HepG2 (cell line): Measurements from ENCODE around the gene ACP2. TPM values are rescaled to one million over a fixed set of nuclear protein-coding genes. Genes with fewer than 3 reads are reported as not detected.

Source experiments
- AHR ChIP-seq: IDR thresholded peaks from 2 replicates; pipeline ENCODE4 v1.6.1; 2018; ENCODE audit warnings: missing genetic modification reagents, missing compliant biosample characterization
- CEBPG ChIP-seq: IDR thresholded peaks from 2 replicates; pipeline ENCODE4 v1.6.1; 2016
- CREB1 ChIP-seq, 2 experiments: fragments of 450-650 bp in 1 of 2; IDR thresholded peaks; 2 replicates each; pipeline ENCODE4 v1.6.1; 2016 to 2017; ENCODE audit warnings: control low read depth in 1 of 2, mild to moderate bottlenecking in 1 of 2, missing compliant biosample characterization in 1 of 2, missing genetic modification characterization in 1 of 2
- DNMT3B ChIP-seq: conservative IDR thresholded peaks from 2 replicates; pipeline ENCODE4 v1.6.1; 2016; ENCODE audit warnings: missing biosample characterization, control low read depth
- KDM6A ChIP-seq: IDR thresholded peaks from 2 replicates; pipeline ENCODE4 v1.6.1; 2016; ENCODE audit warnings: low read depth
- KLF16 ChIP-seq, 2 experiments: sonication (generic) in 1 of 2; formaldehyde crosslinking in 1 of 2; IDR thresholded peaks; 2 replicates each; pipeline versions ENCODE4 v1.6.1 to v1.8.0; 2016 to 2023; ENCODE audit warnings: missing genetic modification reagents in 2 of 2, missing compliant biosample characterization in 1 of 2
- MTA1 ChIP-seq: sonication (generic); formaldehyde crosslinking; IDR thresholded peaks from 2 replicates; pipeline ENCODE4 v1.4.0; 2020; ENCODE audit warnings: missing genetic modification reagents, mild to moderate bottlenecking, borderline replicate concordance
- NFIB ChIP-seq: sonication (generic); formaldehyde crosslinking; IDR thresholded peaks from 2 replicates; pipeline ENCODE4 v1.9.0; 2021; ENCODE audit warnings: missing genetic modification reagents, mild to moderate bottlenecking, borderline replicate concordance
- NFYB ChIP-seq: sonication (generic); formaldehyde crosslinking; IDR thresholded peaks from 2 replicates; pipeline ENCODE4 v1.4.0; 2020; ENCODE audit warnings: missing genetic modification reagents
- POLR2A ChIP-seq, 2 experiments: IDR thresholded peaks; 2 replicates each; pipeline ENCODE4 v1.6.1; 2011; ENCODE audit warnings: low read depth in 2 of 2, low read length in 2 of 2, mild to moderate bottlenecking in 1 of 2, moderate library complexity in 1 of 2; ENCODE audit not compliant: insufficient read depth in 1 of 2
- POLR2G ChIP-seq: fragments of 200-400 bp; formaldehyde crosslinking; IDR thresholded peaks from 2 replicates; pipeline ENCODE4 v1.6.1; 2018; ENCODE audit warnings: mild to moderate bottlenecking, low read depth, low read length, moderate library complexity
- RBFOX2 ChIP-seq: fragments of 200-400 bp; formaldehyde crosslinking; IDR thresholded peaks from 2 replicates; pipeline ENCODE4 v1.6.1; 2017; ENCODE audit warnings: low read depth, mild to moderate bottlenecking, low read length
- RFXANK ChIP-seq: IDR thresholded peaks from 2 replicates; pipeline ENCODE4 v1.6.1; 2016
- RXRB ChIP-seq: IDR thresholded peaks from 2 replicates; pipeline ENCODE4 v1.6.1; 2016; ENCODE audit warnings: borderline replicate concordance, missing genetic modification reagents, missing compliant biosample characterization
- SRSF1 ChIP-seq: fragments of 200-400 bp; formaldehyde crosslinking; optimal IDR thresholded peaks from 2 replicates; pipeline ENCODE3; 2017; ENCODE audit warnings: mild to moderate bottlenecking, low read depth, low read length, moderate library complexity
- ZFX ChIP-seq: sonication (generic); formaldehyde crosslinking; IDR thresholded peaks from 2 replicates; pipeline ENCODE4 v1.4.0; 2020; ENCODE audit warnings: mild to moderate bottlenecking, low read depth, missing genetic modification reagents, moderate library complexity
- ZNF331 ChIP-seq: sonication (generic); formaldehyde crosslinking; IDR thresholded peaks from 2 replicates; pipeline ENCODE4 v1.4.0; 2020; ENCODE audit warnings: missing genetic modification reagents
- ZNF746 ChIP-seq: sonication (generic); formaldehyde crosslinking; IDR thresholded peaks from 2 replicates; pipeline ENCODE4 v1.8.0; 2022; ENCODE audit warnings: mild to moderate bottlenecking, missing genetic modification reagents
- polyA plus RNA-seq, 8 experiments: library from polyadenylated mRNA; depleted of rRNA in 3 of 8; stranded (reverse) in 7 of 8; unstranded in 1 of 8; fragments of >200 nt; fragmentation: Illumina TruSeq in 4 of 8; extraction: Trizol in 4 of 8; gene quantifications; 2 replicates each; pipeline versions ENCODE4 v1.2.1 to v1.2.3, GENCODE V29; 2011 to 2016; ENCODE audit warnings: low read depth in 4 of 8, missing spikeins in 1 of 8, mixed read lengths in 1 of 8; ENCODE audit not compliant: insufficient read depth in 1 of 8
- total RNA-seq, 5 experiments: library from RNA; depleted of rRNA; stranded (reverse); fragments of >200 nt; fragmentation: Illumina TruSeq; extraction: Trizol; gene quantifications; 2 replicates each; pipeline ENCODE4 v1.2.3, GENCODE V29; 2016; ENCODE audit warnings: low read depth in 1 of 5
- TF ChIP-seq, protein P1 (sequence below): IDR thresholded peaks from 2 replicates; pipeline ENCODE4 v1.6.1; 2016; ENCODE audit warnings: missing genetic modification reagents, missing compliant biosample characterization
- TF ChIP-seq, protein P2 (sequence below): sonication (generic); formaldehyde crosslinking; IDR thresholded peaks from 2 replicates; pipeline ENCODE4 v1.4.0; 2020; ENCODE audit warnings: mild to moderate bottlenecking, missing genetic modification reagents
- TF ChIP-seq, protein P3 (sequence below), 2 experiments: fragments of 450-650 bp in 1 of 2; sonication (generic) in 1 of 2; formaldehyde crosslinking; IDR thresholded peaks; 2 replicates each; pipeline versions ENCODE4 v1.5.0 to v1.8.0; 2020 to 2022; ENCODE audit warnings: mild to moderate bottlenecking in 1 of 2, missing genetic modification reagents in 1 of 2
- TF ChIP-seq, protein P4 (sequence below), 2 experiments: sonication (generic) in 1 of 2; formaldehyde crosslinking in 1 of 2; IDR thresholded peaks; 2 replicates each; pipeline versions ENCODE4 v1.4.0 to v1.6.1; 2018 to 2020; ENCODE audit warnings: missing genetic modification reagents in 2 of 2, borderline replicate concordance in 1 of 2, low read depth in 1 of 2, mild to moderate bottlenecking in 1 of 2, missing biosample characterization in 1 of 2
- TF ChIP-seq, protein P5 (sequence below): sonication (generic); formaldehyde crosslinking; IDR thresholded peaks from 2 replicates; pipeline ENCODE4 v1.4.0; 2020; ENCODE audit warnings: missing genetic modification reagents, borderline replicate concordance
- TF ChIP-seq, protein P6 (sequence below): sonication (generic); formaldehyde crosslinking; IDR thresholded peaks from 2 replicates; pipeline ENCODE4 v1.4.0; 2020; ENCODE audit warnings: missing genetic modification reagents, mild to moderate bottlenecking, borderline replicate concordance

ACP2 gene
- total and polyA plus RNA-seq, 2 of the 13 experiments (the other 11 are each of a cell fraction or from before 2014, with no cell fraction given), result 17.7 to 20.2 TPM

DNA sequence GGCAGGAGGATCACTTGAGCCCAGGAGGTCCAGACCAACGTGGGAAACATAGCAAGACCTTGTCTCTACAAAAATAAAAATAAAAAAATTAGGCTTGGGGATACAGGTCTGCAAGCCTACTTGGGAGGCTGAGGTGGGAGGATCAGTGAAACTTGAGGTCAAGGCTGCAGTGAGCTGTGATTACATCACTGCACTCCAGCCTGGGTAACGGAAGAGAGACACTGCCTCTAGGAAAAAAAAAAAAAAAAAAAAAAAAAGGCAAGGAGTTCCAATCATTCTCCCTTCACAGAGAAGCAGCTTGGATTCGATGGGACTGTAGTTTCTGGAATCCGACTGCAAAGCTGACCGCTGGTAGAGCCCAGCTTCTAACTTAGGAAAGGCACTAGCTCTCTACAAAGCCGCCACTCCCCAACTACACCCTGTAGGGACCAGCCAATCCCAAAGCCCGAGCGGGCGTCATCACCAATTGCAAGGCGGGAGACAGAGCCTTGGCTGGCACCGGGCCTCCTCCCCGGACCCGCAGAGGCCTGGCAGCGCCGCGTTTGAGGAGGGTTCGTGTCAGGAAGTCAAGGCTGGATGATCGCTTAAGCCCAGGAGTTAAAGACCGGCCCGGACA is 34.6 kb downstream of the ACP2 start (continued):
- TF ChIP-seq, protein P1, sequence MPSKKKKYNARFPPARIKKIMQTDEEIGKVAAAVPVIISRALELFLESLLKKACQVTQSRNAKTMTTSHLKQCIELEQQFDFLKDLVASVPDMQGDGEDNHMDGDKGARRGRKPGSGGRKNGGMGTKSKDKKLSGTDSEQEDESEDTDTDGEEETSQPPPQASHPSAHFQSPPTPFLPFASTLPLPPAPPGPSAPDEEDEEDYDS (CRISPR knock-in tag), result peak; percentile 37; the same call in 1 of the 2 replicates
- TF ChIP-seq ZFX (peak; percentile 83), CREB1 (IDR thresholded peaks at IDR 0.05) (peak; percentile 51), CREB1 (CRISPR knock-in tag; IDR thresholded peaks at IDR 0.05) (peak; percentile 65; the same call in 1 of the 2 replicates), CEBPG (CRISPR knock-in tag) (peak; percentile 65), KDM6A (0 out of 2 replicates have a peak, but pooled peaks have one; percentile 16), SRSF1 (peak; percentile 54), AHR (CRISPR knock-in tag) (0 out of 2 replicates have a peak, but pooled peaks have one; percentile 31), ZNF746 (CRISPR knock-in tag) (0 out of 2 replicates have a peak, but pooled peaks have one; percentile 20), RBFOX2 (peak; percentile 64), ZNF331 (0 out of 2 replicates have a peak, but pooled peaks have one; percentile 29), RXRB (CRISPR knock-in tag) (peak; percentile 25; the same call in 1 of the 2 replicates), NFYB (CRISPR knock-in tag) (peak; percentile 72), RFXANK (CRISPR knock-in tag) (peak; percentile 96), POLR2A (IDR thresholded peaks at IDR 0.05; ENCODE audit: insufficient read depth in 1 of 2, low read depth in 2 of 2, low read length in 2 of 2) (peak; percentile 21 to 58; a peak in 3 of 4 replicates), KLF16 (CRISPR knock-in tag; IDR thresholded peaks at IDR 0.05) (peak in 1 of 2 experiments; percentile 6; a peak in 1 of 4 replicates), POLR2G (peak; percentile 73), DNMT3B (CRISPR knock-in tag) (0 out of 2 replicates have a peak, but pooled peaks have one; percentile 15), MTA1 (CRISPR knock-in tag) (peak; percentile 75; the same call in 1 of the 2 replicates), NFIB (CRISPR knock-in tag) (no peak)
- TF ChIP-seq, protein P2, sequence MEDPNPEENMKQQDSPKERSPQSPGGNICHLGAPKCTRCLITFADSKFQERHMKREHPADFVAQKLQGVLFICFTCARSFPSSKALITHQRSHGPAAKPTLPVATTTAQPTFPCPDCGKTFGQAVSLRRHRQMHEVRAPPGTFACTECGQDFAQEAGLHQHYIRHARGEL (CRISPR knock-in tag), result no peak
- TF ChIP-seq, protein P3, sequence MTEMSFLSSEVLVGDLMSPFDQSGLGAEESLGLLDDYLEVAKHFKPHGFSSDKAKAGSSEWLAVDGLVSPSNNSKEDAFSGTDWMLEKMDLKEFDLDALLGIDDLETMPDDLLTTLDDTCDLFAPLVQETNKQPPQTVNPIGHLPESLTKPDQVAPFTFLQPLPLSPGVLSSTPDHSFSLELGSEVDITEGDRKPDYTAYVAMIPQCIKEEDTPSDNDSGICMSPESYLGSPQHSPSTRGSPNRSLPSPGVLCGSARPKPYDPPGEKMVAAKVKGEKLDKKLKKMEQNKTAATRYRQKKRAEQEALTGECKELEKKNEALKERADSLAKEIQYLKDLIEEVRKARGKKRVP (CRISPR knock-in tag; IDR thresholded peaks at IDR 0.05), result peak in 1 of 2 experiments; percentile 64; a peak in 2 of 4 replicates
- TF ChIP-seq, protein P4, sequence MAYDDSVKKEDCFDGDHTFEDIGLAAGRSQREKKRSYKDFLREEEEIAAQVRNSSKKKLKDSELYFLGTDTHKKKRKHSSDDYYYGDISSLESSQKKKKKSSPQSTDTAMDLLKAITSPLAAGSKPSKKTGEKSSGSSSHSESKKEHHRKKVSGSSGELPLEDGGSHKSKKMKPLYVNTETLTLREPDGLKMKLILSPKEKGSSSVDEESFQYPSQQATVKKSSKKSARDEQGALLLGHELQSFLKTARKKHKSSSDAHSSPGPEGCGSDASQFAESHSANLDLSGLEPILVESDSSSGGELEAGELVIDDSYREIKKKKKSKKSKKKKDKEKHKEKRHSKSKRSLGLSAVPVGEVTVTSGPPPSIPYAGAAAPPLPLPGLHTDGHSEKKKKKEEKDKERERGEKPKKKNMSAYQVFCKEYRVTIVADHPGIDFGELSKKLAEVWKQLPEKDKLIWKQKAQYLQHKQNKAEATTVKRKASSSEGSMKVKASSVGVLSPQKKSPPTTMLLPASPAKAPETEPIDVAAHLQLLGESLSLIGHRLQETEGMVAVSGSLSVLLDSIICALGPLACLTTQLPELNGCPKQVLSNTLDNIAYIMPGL (CRISPR knock-in tag; IDR thresholded peaks at IDR 0.05; ENCODE audit: borderline replicate concordance in 1 of 2, low read depth in 1 of 2), result peak; percentile 3 to 35; a peak in 1 of 4 replicates
- TF ChIP-seq, protein P5, sequence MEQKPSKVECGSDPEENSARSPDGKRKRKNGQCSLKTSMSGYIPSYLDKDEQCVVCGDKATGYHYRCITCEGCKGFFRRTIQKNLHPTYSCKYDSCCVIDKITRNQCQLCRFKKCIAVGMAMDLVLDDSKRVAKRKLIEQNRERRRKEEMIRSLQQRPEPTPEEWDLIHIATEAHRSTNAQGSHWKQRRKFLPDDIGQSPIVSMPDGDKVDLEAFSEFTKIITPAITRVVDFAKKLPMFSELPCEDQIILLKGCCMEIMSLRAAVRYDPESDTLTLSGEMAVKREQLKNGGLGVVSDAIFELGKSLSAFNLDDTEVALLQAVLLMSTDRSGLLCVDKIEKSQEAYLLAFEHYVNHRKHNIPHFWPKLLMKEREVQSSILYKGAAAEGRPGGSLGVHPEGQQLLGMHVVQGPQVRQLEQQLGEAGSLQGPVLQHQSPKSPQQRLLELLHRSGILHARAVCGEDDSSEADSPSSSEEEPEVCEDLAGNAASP (CRISPR knock-in tag), result peak; percentile 26; the same call in 1 of the 2 replicates
- TF ChIP-seq, protein P6, sequence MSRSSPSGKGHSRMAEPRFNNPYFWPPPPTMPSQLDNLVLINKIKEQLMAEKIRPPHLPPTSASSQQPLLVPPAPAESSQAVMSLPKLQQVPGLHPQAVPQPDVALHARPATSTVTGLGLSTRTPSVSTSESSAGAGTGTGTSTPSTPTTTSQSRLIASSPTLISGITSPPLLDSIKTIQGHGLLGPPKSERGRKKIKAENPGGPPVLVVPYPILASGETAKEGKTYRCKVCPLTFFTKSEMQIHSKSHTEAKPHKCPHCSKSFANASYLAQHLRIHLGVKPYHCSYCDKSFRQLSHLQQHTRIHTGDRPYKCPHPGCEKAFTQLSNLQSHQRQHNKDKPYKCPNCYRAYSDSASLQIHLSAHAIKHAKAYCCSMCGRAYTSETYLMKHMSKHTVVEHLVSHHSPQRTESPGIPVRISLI, result peak; percentile 46; the same call in 1 of the 2 replicates
